Measurements from ENCODE around the gene PRPSAP1. TPM values are rescaled to one million over a fixed set of nuclear protein-coding genes. Genes with fewer than 3 reads are reported as not detected.

PRPSAP1 gene
- total RNA-seq, 1 donor from 2014 or later = 30.7 TPM

- no peak overlapping the region for H3K27ac ChIP-seq (replicated peaks)
- H3K36me3 ChIP-seq = no peaks in the 10 kb centered on the region
- no peaks in the 10 kb centered on the region for H3K27me3 ChIP-seq (ENCODE audit: low read depth)
- no peak for DNase-seq
- no peaks in the 10 kb centered on the region for H3K9me3 ChIP-seq (replicated peaks)
- peaks cover 34% of the 10 kb centered on the region for H3K4me1 ChIP-seq
- H3K4me3 ChIP-seq = no peak overlapping the region
- intact Hi-C loops (cut with micrococcal nuclease) = loop anchor here (5.0 to 10.0 kb wide), 2 partner anchors 93 to 155 kb away; no protein-coding TSS in a partner anchor
- TF ChIP-seq CTCF (IDR thresholded peaks at IDR 0.05; ENCODE audit: borderline replicate concordance) = no peak
Observed at GRCh38 chr17:76277300-76278267, 76.1 kb downstream of the PRPSAP1 start.

GRCh38 chr17:76276461-76277299, 77.0 kb downstream of the PRPSAP1 start:
- TF ChIP-seq CTCF (IDR thresholded peaks at IDR 0.05; ENCODE audit: borderline replicate concordance) = no peak
- Histone ChIP-seq H3K4me1 (peaks cover 35% of the 10 kb centered on the region), H3K4me3 (no peak overlapping the region), H3K36me3 (no peaks in the 10 kb centered on the region), H3K9me3 (replicated peaks) (no peaks in the 10 kb centered on the region), H3K27me3 (ENCODE audit: low read depth) (no peaks in the 10 kb centered on the region), H3K27ac (replicated peaks) (peak overlapping the region; percentile 23)
- DNase-seq = no peak
- intact Hi-C loops (cut with micrococcal nuclease) = loop anchor here (5.0 to 10.0 kb wide), 2 partner anchors 92 to 154 kb away; no protein-coding TSS in a partner anchor

GRCh38 chr17:76276069-76276431, 77.7 kb downstream of the PRPSAP1 start:
- no peak for DNase-seq
- Histone ChIP-seq H3K27me3 (ENCODE audit: low read depth) (no peaks in the 10 kb centered on the region), H3K4me3 (no peak overlapping the region), H3K9me3 (replicated peaks) (no peaks in the 10 kb centered on the region), H3K27ac (replicated peaks) (no peak overlapping the region), H3K36me3 (no peaks in the 10 kb centered on the region), H3K4me1 (peaks cover 37% of the 10 kb centered on the region)
- no peak for TF ChIP-seq CTCF (IDR thresholded peaks at IDR 0.05; ENCODE audit: borderline replicate concordance)
- intact Hi-C loops (cut with micrococcal nuclease) = loop anchor here (5.0 to 10.0 kb wide), 2 partner anchors 91 to 154 kb away; no protein-coding TSS in a partner anchor

- H3K9me3 ChIP-seq (replicated peaks) = no peaks in the 10 kb centered on the region
- DNase-seq = no peak
- no peak overlapping the region for H3K27ac ChIP-seq (replicated peaks)
- intact Hi-C loops (cut with micrococcal nuclease) = loop anchor here (5.0 to 10.0 kb wide), 2 partner anchors 91 to 153 kb away; no protein-coding TSS in a partner anchor
- TF ChIP-seq CTCF (IDR thresholded peaks at IDR 0.05; ENCODE audit: borderline replicate concordance) = no peak
- peaks cover 4% of the 10 kb centered on the region for H3K36me3 ChIP-seq
- no peaks in the 10 kb centered on the region for H3K27me3 ChIP-seq (ENCODE audit: low read depth)
- no peak overlapping the region for H3K4me3 ChIP-seq
- peaks cover 42% of the 10 kb centered on the region for H3K4me1 ChIP-seq
Observed at GRCh38 chr17:76275382-76276068, 78.2 kb downstream of the PRPSAP1 start.
